ENCODE results near the gene ATF6B. TPM values are rescaled to one million over a fixed set of nuclear protein-coding genes. Genes with fewer than 3 reads are reported as not detected.

The ATF6B gene
- total and polyA plus RNA-seq, 2 of the 13 experiments (the other 11 are each of a cell fraction or from before 2014, with no cell fraction given): 18.1 to 44.0 TPM

DNA sequence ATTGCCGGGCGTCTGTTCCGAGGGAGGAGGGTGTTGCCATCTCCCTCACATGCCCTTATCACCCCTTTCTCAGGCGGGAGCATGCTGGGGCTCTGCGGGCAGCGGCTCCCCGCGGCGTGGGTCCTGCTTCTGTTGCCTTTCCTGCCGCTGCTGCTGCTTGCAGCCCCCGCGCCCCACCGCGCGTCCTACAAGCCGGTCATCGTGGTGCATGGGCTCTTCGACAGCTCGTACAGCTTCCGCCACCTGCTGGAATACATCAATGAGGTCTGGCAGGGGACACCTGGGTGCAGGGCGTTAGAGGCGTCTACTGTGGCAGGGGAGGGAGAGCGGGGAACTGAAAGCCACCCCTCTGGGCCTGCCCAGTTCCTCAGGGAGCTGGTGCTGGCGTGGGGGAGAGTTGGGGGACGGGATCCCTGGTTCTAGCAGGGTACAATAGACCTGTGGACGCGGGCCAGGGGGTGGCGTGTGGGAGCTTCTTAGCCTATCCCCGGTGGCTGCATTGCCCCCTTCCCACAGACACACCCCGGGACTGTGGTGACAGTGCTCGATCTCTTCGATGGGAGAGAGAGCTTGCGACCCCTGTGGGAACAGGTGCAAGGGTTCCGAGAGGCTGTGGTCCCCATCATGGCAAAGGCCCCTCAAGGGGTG, 26.6 kb upstream of the ATF6B start (continued):
- TF ChIP-seq, protein P1, sequence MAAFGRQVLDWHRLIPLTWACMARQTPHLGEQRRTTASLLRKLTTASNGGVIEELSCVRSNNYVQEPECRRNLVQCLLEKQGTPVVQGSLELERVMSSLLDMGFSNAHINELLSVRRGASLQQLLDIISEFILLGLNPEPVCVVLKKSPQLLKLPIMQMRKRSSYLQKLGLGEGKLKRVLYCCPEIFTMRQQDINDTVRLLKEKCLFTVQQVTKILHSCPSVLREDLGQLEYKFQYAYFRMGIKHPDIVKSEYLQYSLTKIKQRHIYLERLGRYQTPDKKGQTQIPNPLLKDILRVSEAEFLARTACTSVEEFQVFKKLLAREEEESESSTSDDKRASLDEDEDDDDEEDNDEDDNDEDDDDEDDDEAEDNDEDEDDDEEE (CRISPR knock-in tag; IDR thresholded peaks at IDR 0.05): peak; percentile 93; the same call in 1 of the 2 replicates
- TF ChIP-seq, protein P2, sequence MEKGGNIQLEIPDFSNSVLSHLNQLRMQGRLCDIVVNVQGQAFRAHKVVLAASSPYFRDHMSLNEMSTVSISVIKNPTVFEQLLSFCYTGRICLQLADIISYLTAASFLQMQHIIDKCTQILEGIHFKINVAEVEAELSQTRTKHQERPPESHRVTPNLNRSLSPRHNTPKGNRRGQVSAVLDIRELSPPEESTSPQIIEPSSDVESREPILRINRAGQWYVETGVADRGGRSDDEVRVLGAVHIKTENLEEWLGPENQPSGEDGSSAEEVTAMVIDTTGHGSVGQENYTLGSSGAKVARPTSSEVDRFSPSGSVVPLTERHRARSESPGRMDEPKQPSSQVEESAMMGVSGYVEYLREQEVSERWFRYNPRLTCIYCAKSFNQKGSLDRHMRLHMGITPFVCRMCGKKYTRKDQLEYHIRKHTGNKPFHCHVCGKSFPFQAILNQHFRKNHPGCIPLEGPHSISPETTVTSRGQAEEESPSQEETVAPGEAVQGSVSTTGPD (CRISPR knock-in tag; IDR thresholded peaks at IDR 0.05): no peak
- 0 out of 2 replicates have a peak, but pooled peaks have one; percentile 9 for TF ChIP-seq NFKB2 (CRISPR knock-in tag; IDR thresholded peaks at IDR 0.05; ENCODE audit: borderline replicate concordance)
- no peak for TF ChIP-seq ZNF34 (CRISPR knock-in tag; IDR thresholded peaks at IDR 0.05; ENCODE audit: borderline replicate concordance)
- peak; percentile 37; the same call in 1 of the 2 replicates for TF ChIP-seq ZSCAN25 (CRISPR knock-in tag; IDR thresholded peaks at IDR 0.05)
- TF ChIP-seq, protein P3, sequence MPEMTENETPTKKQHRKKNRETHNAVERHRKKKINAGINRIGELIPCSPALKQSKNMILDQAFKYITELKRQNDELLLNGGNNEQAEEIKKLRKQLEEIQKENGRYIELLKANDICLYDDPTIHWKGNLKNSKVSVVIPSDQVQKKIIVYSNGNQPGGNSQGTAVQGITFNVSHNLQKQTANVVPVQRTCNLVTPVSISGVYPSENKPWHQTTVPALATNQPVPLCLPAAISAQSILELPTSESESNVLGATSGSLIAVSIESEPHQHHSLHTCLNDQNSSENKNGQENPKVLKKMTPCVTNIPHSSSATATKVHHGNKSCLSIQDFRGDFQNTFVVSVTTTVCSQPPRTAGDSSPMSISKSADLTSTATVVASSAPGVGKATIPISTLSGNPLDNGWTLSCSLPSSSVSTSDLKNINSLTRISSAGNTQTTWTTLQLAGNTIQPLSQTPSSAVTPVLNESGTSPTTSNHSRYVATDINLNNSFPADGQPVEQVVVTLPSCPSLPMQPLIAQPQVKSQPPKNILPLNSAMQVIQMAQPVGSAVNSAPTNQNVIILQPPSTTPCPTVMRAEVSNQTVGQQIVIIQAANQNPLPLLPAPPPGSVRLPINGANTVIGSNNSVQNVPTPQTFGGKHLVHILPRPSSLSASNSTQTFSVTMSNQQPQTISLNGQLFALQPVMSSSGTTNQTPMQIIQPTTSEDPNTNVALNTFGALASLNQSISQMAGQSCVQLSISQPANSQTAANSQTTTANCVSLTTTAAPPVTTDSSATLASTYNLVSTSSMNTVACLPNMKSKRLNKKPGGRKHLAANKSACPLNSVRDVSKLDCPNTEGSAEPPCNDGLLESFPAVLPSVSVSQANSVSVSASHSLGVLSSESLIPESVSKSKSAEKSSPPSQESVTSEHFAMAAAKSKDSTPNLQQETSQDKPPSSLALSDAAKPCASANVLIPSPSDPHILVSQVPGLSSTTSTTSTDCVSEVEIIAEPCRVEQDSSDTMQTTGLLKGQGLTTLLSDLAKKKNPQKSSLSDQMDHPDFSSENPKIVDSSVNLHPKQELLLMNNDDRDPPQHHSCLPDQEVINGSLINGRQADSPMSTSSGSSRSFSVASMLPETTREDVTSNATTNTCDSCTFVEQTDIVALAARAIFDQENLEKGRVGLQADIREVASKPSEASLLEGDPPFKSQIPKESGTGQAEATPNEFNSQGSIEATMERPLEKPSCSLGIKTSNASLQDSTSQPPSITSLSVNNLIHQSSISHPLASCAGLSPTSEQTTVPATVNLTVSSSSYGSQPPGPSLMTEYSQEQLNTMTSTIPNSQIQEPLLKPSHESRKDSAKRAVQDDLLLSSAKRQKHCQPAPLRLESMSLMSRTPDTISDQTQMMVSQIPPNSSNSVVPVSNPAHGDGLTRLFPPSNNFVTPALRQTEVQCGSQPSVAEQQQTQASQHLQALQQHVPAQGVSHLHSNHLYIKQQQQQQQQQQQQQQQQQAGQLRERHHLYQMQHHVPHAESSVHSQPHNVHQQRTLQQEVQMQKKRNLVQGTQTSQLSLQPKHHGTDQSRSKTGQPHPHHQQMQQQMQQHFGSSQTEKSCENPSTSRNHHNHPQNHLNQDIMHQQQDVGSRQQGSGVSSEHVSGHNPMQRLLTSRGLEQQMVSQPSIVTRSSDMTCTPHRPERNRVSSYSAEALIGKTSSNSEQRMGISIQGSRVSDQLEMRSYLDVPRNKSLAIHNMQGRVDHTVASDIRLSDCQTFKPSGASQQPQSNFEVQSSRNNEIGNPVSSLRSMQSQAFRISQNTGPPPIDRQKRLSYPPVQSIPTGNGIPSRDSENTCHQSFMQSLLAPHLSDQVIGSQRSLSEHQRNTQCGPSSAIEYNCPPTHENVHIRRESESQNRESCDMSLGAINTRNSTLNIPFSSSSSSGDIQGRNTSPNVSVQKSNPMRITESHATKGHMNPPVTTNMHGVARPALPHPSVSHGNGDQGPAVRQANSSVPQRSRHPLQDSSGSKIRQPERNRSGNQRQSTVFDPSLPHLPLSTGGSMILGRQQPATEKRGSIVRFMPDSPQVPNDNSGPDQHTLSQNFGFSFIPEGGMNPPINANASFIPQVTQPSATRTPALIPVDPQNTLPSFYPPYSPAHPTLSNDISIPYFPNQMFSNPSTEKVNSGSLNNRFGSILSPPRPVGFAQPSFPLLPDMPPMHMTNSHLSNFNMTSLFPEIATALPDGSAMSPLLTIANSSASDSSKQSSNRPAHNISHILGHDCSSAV (CRISPR knock-in tag; IDR thresholded peaks at IDR 0.05; ENCODE audit: borderline replicate concordance): no peak
- no peak for TF ChIP-seq HNF4A (CRISPR knock-in tag; IDR thresholded peaks at IDR 0.05)
- no peak for TF ChIP-seq ZNF660 (CRISPR knock-in tag; IDR thresholded peaks at IDR 0.05; ENCODE audit: borderline replicate concordance, low read depth)
- TF ChIP-seq ZBTB38 (CRISPR knock-in tag; IDR thresholded peaks at IDR 0.05): no peak; the same call in 1 of the 2 replicates
- no peak for TF ChIP-seq SP4 (CRISPR knock-in tag; IDR thresholded peaks at IDR 0.05)
- no peak for TF ChIP-seq SKI (IDR thresholded peaks at IDR 0.05; ENCODE audit: partially characterized antibody)
- TF ChIP-seq JARID2 (CRISPR knock-in tag; IDR thresholded peaks at IDR 0.05; ENCODE audit: insufficient replicate concordance): no peak
- TF ChIP-seq FOXC1 (CRISPR knock-in tag; IDR thresholded peaks at IDR 0.05; ENCODE audit: borderline replicate concordance): no peak; the same call in 1 of the 2 replicates
- peak; percentile 61; the same call in 1 of the 2 replicates for TF ChIP-seq ZNF274 (CRISPR knock-in tag; IDR thresholded peaks at IDR 0.05)
- TF ChIP-seq ZNF430 (CRISPR knock-in tag; IDR thresholded peaks at IDR 0.05): no peak
- TF ChIP-seq, protein P4, sequence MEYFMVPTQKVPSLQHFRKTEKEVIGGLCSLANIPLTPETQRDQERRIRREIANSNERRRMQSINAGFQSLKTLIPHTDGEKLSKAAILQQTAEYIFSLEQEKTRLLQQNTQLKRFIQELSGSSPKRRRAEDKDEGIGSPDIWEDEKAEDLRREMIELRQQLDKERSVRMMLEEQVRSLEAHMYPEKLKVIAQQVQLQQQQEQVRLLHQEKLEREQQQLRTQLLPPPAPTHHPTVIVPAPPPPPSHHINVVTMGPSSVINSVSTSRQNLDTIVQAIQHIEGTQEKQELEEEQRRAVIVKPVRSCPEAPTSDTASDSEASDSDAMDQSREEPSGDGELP (IDR thresholded peaks at IDR 0.05; ENCODE audit: borderline replicate concordance, low read depth): peak; percentile 66; the same call in 1 of the 2 replicates

Data from HepG2 (cell line).